Endothelial cell of umbilical vein (primary cell): ENCODE results near the gene EEF1AKMT4. TPM values are rescaled to one million over a fixed set of nuclear protein-coding genes. Genes with fewer than 3 reads are reported as not detected.

Experiments used
- BruUV-seq: library from RNA; stranded (reverse); fragments of 400-500 nt; replicated peaks from 2 replicates; lab custom pipeline; 2021; lab: Mats Ljungman, UMichigan
- CTCF ChIA-PET: fragments of 300-600, 350-600 bp; sonication (Branson Sonifier 250); formaldehyde crosslinking; loops from one replicate; lab custom pipeline; 2021; ENCODE audit warnings: antibody characterized with exemption, inconsistent platforms; lab: Charles Lee
- POLR2A ChIA-PET: fragments of 300-600, 350-600 bp; sonication (Branson Sonifier 250); formaldehyde crosslinking; loops from one replicate; lab custom pipeline; 2021; ENCODE audit warnings: antibody characterized with exemption, inconsistent platforms; lab: Charles Lee
- DNase-seq: peaks from one replicate; pipeline ENCODE4 v3.0.0-alpha.2; 2011; ENCODE audit warnings: low read depth, low spot score
- FAIRE-seq: peaks from 2 replicates; lab custom pipeline; 2011; peaks lifted over from hg19 to GRCh38; lab: Jason Lieb, UNC
- H2AFZ ChIP-seq: 2 replicates; pipeline ENCODE4 v1.6.0; 2012; ENCODE audit warnings: low read depth, low read length, control low read depth, inconsistent platforms
- H3K27ac ChIP-seq: 2 replicates; pipeline ENCODE4 v1.5.1; 2011; ENCODE audit warnings: low read depth, mild to moderate bottlenecking, control low read depth, low read length, moderate library complexity; ENCODE audit not compliant: insufficient read depth
- H3K27me3 ChIP-seq, 2 experiments: 2 replicates each; pipeline versions ENCODE4 v1.6.0 to v1.6.1; 2011; ENCODE audit warnings: low read length in 2 of 2, mixed read lengths in 1 of 2; ENCODE audit not compliant: control insufficient read depth in 2 of 2, insufficient read depth in 2 of 2
- H3K36me3 ChIP-seq, 2 experiments: 2 replicates in 1 of 2; 3 replicates in 1 of 2; pipeline ENCODE4 v1.5.1; 2011; ENCODE audit warnings: low read length in 2 of 2, mild to moderate bottlenecking in 1 of 2, moderate library complexity in 1 of 2; ENCODE audit not compliant: control insufficient read depth in 2 of 2, insufficient read depth in 2 of 2; ENCODE audit errors: extremely low read depth in 1 of 2
- H3K4me1 ChIP-seq: 3 replicates; pipeline ENCODE4 v1.5.1; 2011; ENCODE audit warnings: mild to moderate bottlenecking, low read length; ENCODE audit not compliant: control insufficient read depth, insufficient read depth; ENCODE audit errors: extremely low read depth
- H3K4me2 ChIP-seq: 2 replicates; pipeline ENCODE4 v1.6.1; 2011; ENCODE audit warnings: low read length, control low read depth, mixed read lengths; ENCODE audit not compliant: insufficient read depth
- H3K4me3 ChIP-seq, 3 experiments: fragments of 200-600 bp in 1 of 3; sonication (generic), shearing (Covaris generic) in 1 of 3; replicated peaks in 1 of 3; 2 replicates each; pipeline ENCODE4 v1.5.1; 2011 to 2016; ENCODE audit warnings: control low read depth in 3 of 3, low read length in 3 of 3, mild to moderate bottlenecking in 2 of 3, inconsistent platforms in 1 of 3, low read depth in 1 of 3, moderate library complexity in 1 of 3; ENCODE audit not compliant: insufficient read depth in 1 of 3
- H3K79me2 ChIP-seq: 2 replicates; pipeline ENCODE4 v1.6.0; 2012; ENCODE audit warnings: low read length, inconsistent platforms; ENCODE audit not compliant: control insufficient read depth, insufficient read depth
- H3K9ac ChIP-seq: replicated peaks from 2 replicates; pipeline ENCODE3; 2011; ENCODE audit warnings: low read length, control low read depth; ENCODE audit not compliant: insufficient read depth; ENCODE audit errors: extremely low read depth
- H3K9me1 ChIP-seq: replicated peaks from 3 replicates; pipeline ENCODE4 v1.6.0; 2011; ENCODE audit warnings: mild to moderate bottlenecking, low read length; ENCODE audit not compliant: control insufficient read depth, insufficient read depth; ENCODE audit errors: extremely low read depth
- H3K9me3 ChIP-seq: replicated peaks from 2 replicates; pipeline ENCODE4 v1.5.1; 2012; ENCODE audit warnings: low read length, inconsistent platforms; ENCODE audit not compliant: control insufficient read depth, insufficient read depth
- H4K20me1 ChIP-seq: replicated peaks from 2 replicates; pipeline ENCODE3; 2011; ENCODE audit warnings: mild to moderate bottlenecking, low read length; ENCODE audit not compliant: control insufficient read depth, insufficient read depth; ENCODE audit errors: extremely low read depth
- CTCF ChIP-seq, 2 donors: IDR thresholded peaks; 1 replicate in 1 of 2; 2 replicates in 1 of 2; pipeline ENCODE4 v1.5.1; 2011; ENCODE audit warnings: low read length in 2 of 2, mild to moderate bottlenecking in 2 of 2, moderate library complexity in 2 of 2, control low read depth in 1 of 2, inconsistent platforms in 1 of 2, low read depth in 1 of 2; ENCODE audit not compliant: insufficient read depth in 1 of 2; ENCODE audit errors: extremely low read depth in 1 of 2
- EZH2 ChIP-seq: IDR thresholded peaks from 2 replicates; pipeline ENCODE4 v1.6.1; 2012; ENCODE audit warnings: borderline replicate concordance, low read depth, mild to moderate bottlenecking, moderate library complexity, low read length, inconsistent platforms; ENCODE audit not compliant: severe bottlenecking
- FOS ChIP-seq: IDR thresholded peaks from 2 replicates; pipeline ENCODE4 v1.6.1; 2011; ENCODE audit warnings: mild to moderate bottlenecking, low read length, moderate library complexity, borderline replicate concordance; ENCODE audit not compliant: insufficient read depth
- GATA2 ChIP-seq: IDR thresholded peaks from 2 replicates; pipeline ENCODE4 v1.7.0; 2011; ENCODE audit warnings: low read depth, mild to moderate bottlenecking, moderate library complexity, mixed read lengths, low read length; ENCODE audit not compliant: insufficient read length, insufficient read depth
- JUN ChIP-seq: IDR thresholded peaks from 2 replicates; pipeline ENCODE4 v1.6.1; 2011; ENCODE audit warnings: borderline replicate concordance, low read depth; ENCODE audit not compliant: insufficient read length, insufficient read depth
- MAX ChIP-seq: IDR thresholded peaks from 2 replicates; pipeline ENCODE4 v1.6.1; 2011; ENCODE audit not compliant: insufficient read depth, insufficient read length
- MYC ChIP-seq: IDR thresholded peaks from one replicate; pipeline ENCODE4 v1.6.1; 2011; ENCODE audit warnings: mild to moderate bottlenecking, low read depth, low read length
- POLR2A ChIP-seq: IDR thresholded peaks from 2 replicates; pipeline ENCODE4 v1.6.1; 2012; ENCODE audit warnings: low read depth, mild to moderate bottlenecking, control low read depth, low read length
- POLR2AphosphoS5 ChIP-seq: IDR thresholded peaks from 2 replicates; pipeline ENCODE4 v1.6.1; 2012; ENCODE audit warnings: low read depth, mild to moderate bottlenecking, control low read depth, low read length, moderate library complexity; ENCODE audit not compliant: insufficient read depth
- dilution Hi-C: fragments of 300-500 bp; cut with MboI; formaldehyde crosslinking; loops from one replicate; pipeline ENCODE4 v1.15.0; 2019; ENCODE audit warnings: low sequenced_read_pairs; ENCODE audit not compliant: extremely low pct_ligation_motif_present
- intact Hi-C: fragments of 100-400 bp; cut with micrococcal nuclease; formaldehyde crosslinking; loops from one replicate; pipeline ENCODE4 v1.10.0; 2022
- polyA plus RNA-seq, 4 experiments: library from polyadenylated mRNA; depleted of rRNA in 3 of 4; stranded (reverse) in 3 of 4; unstranded in 1 of 4; fragments of >200 nt; gene quantifications; 2 replicates each; pipeline versions ENCODE4 v1.2.1 to v1.2.3, GENCODE V29; 2011 to 2012; ENCODE audit warnings: missing spikeins in 1 of 4
- total RNA-seq: library from RNA; stranded (reverse); gene quantifications from 2 replicates; pipeline ENCODE4 v1.2.3, GENCODE V29; 2021

Gene EEF1AKMT4
- total and polyA plus RNA-seq, 2 donors (not counting 3 experiments of a cell fraction or from before 2014, with no cell fraction given), result 3.4 to 8.0 TPM

GRCh38 chr3:184242297-184242685 lies 7.2 kb upstream of the EEF1AKMT4 start:
- POLR2A ChIA-PET, result no interaction called here
- Histone ChIP-seq H3K4me2 (no peak overlapping the region), H3K79me2 (no peaks in the 10 kb centered on the region), H3K27me3 (no peaks in the 10 kb centered on the region), H3K27ac (no peak overlapping the region), H3K9ac (no peak overlapping the region), H2AFZ (no peak overlapping the region), H3K9me1 (no peaks in the 10 kb centered on the region), H4K20me1 (no peaks in the 10 kb centered on the region), H3K9me3 (no peaks in the 10 kb centered on the region), H3K4me3 (no peak overlapping the region), H3K36me3 (peaks cover 0 to 21% of the 10 kb centered on the region in 2 experiments), H3K4me1 (no peaks in the 10 kb centered on the region)
- CTCF ChIA-PET, result interaction anchor here (0.9 to 8.1 kb wide), 13 partner anchors 9 to 349 kb away, joined by 3 to 98 read pairs (median 6); partner anchors contain the start of genes ABCF3, AP2M1, CAMK2N2 and EIF2B5
- dilution Hi-C loops (no loop called here), intact Hi-C loops (loop anchor here (5.0 kb wide), 1 partner anchor 225 kb away; the partner anchor contains the start of gene ABCC5)
- BruUV-seq, result TSS peak; percentile 9
- DNase-seq, result no peak
- no peak for FAIRE-seq
- TF ChIP-seq EZH2, result no peak
- no peak for TF ChIP-seq GATA2
- TF ChIP-seq POLR2A, result no peak
- TF ChIP-seq MYC, result no peak
- TF ChIP-seq POLR2AphosphoS5, result no peak
- TF ChIP-seq FOS, result no peak
- TF ChIP-seq MAX, result no peak
- TF ChIP-seq JUN, result no peak
- TF ChIP-seq CTCF (IDR thresholded peaks at IDR 0.05; ENCODE audit: extremely low read depth in 1 of 2, insufficient read depth in 1 of 2, low read depth in 1 of 2, low read length in 2 of 2), result no peak
